HepG2 (cell line): ENCODE results near the gene CD96. TPM values are rescaled to one million over a fixed set of nuclear protein-coding genes. Genes with fewer than 3 reads are reported as not detected.

ENCODE experiments used
- ATAC-seq: fragments of 200-7000 bp; cut with Tn5 transposase; 3 replicates; pipeline ENCODE4 v1.9.1; 2020; ENCODE audit warnings: mild to moderate bottlenecking, moderate library complexity
- BruUV-seq: library from RNA; stranded (reverse); fragments of 400-500 nt; replicated peaks from 2 replicates; lab custom pipeline; 2021; lab: Mats Ljungman, UMichigan
- CTCF ChIA-PET: fragments of 300-600 bp; formaldehyde crosslinking; extraction: SDS; loops from one replicate; lab custom pipeline; 2021; ENCODE audit warnings: low total read pairs, inconsistent platforms, low intra/inter-chr PET ratio; lab: Yijun Ruan, JAX
- POLR2A ChIA-PET: fragments of 350-600 bp; sonication (Branson Sonifier 250); formaldehyde crosslinking; loops from one replicate; lab custom pipeline; 2020; ENCODE audit warnings: antibody characterized with exemption, inconsistent platforms; lab: Yijun Ruan, JAX
- DNase-seq: peaks from one replicate; pipeline ENCODE4 v3.0.0-alpha.2; 2015; ENCODE audit warnings: low spot score
- FAIRE-seq: peaks from 3 replicates; lab custom pipeline; 2011; peaks lifted over from hg19 to GRCh38; lab: Jason Lieb, UNC
- H2AFZ ChIP-seq: one replicate; pipeline ENCODE4 v1.6.1; 2011; ENCODE audit warnings: low read length, inconsistent platforms
- H3K27ac ChIP-seq: fragments of 300-600 bp; 3 replicates; pipeline ENCODE4 v1.8.0; 2011; ENCODE audit warnings: mixed run types, mild to moderate bottlenecking, mixed read lengths, low read length, inconsistent platforms; ENCODE audit not compliant: insufficient read depth; ENCODE audit errors: extremely low read length
- H3K27me3 ChIP-seq, 2 experiments: fragments of 200-600 bp in 1 of 2; 2 replicates in 1 of 2; 3 replicates in 1 of 2; pipeline versions ENCODE4 v1.6.0 to v1.8.0; 2011; ENCODE audit warnings: low read length in 2 of 2, mild to moderate bottlenecking in 2 of 2, moderate library complexity in 2 of 2, inconsistent platforms in 1 of 2; ENCODE audit not compliant: insufficient read depth in 2 of 2, control insufficient read depth in 1 of 2
- H3K36me3 ChIP-seq, 2 experiments: fragments of 200-600 bp in 1 of 2; replicated peaks in 1 of 2; 2 replicates in 1 of 2; 3 replicates in 1 of 2; pipeline versions ENCODE4 v1.5.1 to v1.8.0; 2011; ENCODE audit warnings: low read length in 2 of 2, inconsistent platforms in 1 of 2; ENCODE audit not compliant: insufficient read depth in 2 of 2, control insufficient read depth in 1 of 2
- H3K4me1 ChIP-seq: 2 replicates; pipeline ENCODE4 v1.5.1; 2012; ENCODE audit warnings: low read length, inconsistent platforms; ENCODE audit not compliant: insufficient read depth
- H3K4me2 ChIP-seq: 2 replicates; pipeline ENCODE4 v1.6.0; 2011; ENCODE audit warnings: low read depth, low read length, inconsistent platforms
- H3K4me3 ChIP-seq, 3 experiments: fragments of 200-600 bp in 1 of 3; sonication (generic), shearing (Covaris generic) in 1 of 3; replicated peaks in 1 of 3; 2 replicates each; pipeline ENCODE4 v1.5.1; 2011 to 2016; ENCODE audit warnings: low read length in 3 of 3, inconsistent platforms in 2 of 3, low read depth in 2 of 3, mild to moderate bottlenecking in 2 of 3, control low read depth in 1 of 3, mixed read lengths in 1 of 3; ENCODE audit not compliant: insufficient read depth in 1 of 3
- H3K79me2 ChIP-seq: one replicate; pipeline ENCODE4 v1.6.1; 2011; ENCODE audit warnings: low read length, inconsistent platforms; ENCODE audit not compliant: insufficient read depth
- H3K9ac ChIP-seq: 2 replicates; pipeline ENCODE4 v1.6.0; 2011; ENCODE audit warnings: mild to moderate bottlenecking, low read depth, low read length, inconsistent platforms; ENCODE audit not compliant: insufficient read depth
- H3K9me3 ChIP-seq: 2 replicates; pipeline ENCODE4 v1.5.1; 2012; ENCODE audit warnings: mild to moderate bottlenecking, low read length
- H4K20me1 ChIP-seq: 2 replicates; pipeline ENCODE4 v1.6.0; 2011; ENCODE audit warnings: inconsistent platforms, mild to moderate bottlenecking, low read length, moderate library complexity; ENCODE audit not compliant: insufficient read depth
- ATF4 ChIP-seq, 2 experiments: fragments of 450-650 bp in 1 of 2; sonication (generic) in 1 of 2; formaldehyde crosslinking; IDR thresholded peaks; 2 replicates each; pipeline versions ENCODE4 v1.5.0 to v1.8.0; 2020 to 2022; ENCODE audit warnings: mild to moderate bottlenecking in 1 of 2, missing genetic modification reagents in 1 of 2
- FOXK2 ChIP-seq: fragments of 450-650 bp; IDR thresholded peaks from 2 replicates; pipeline ENCODE4 v1.6.1; 2016
- SNRNP70 ChIP-seq: fragments of 200-400 bp; formaldehyde crosslinking; IDR thresholded peaks from 2 replicates; pipeline ENCODE4 v1.6.1; 2017; ENCODE audit warnings: mild to moderate bottlenecking, low read depth, low read length, moderate library complexity
- THAP7 ChIP-seq: sonication (generic); formaldehyde crosslinking; IDR thresholded peaks from 2 replicates; pipeline ENCODE4 v1.8.1; 2023; ENCODE audit warnings: mild to moderate bottlenecking, missing genetic modification reagents
- ZNF33A ChIP-seq: sonication (generic); formaldehyde crosslinking; IDR thresholded peaks from 2 replicates; pipeline ENCODE4 v1.5.1; 2020; ENCODE audit warnings: missing genetic modification reagents, mild to moderate bottlenecking, moderate library complexity, borderline replicate concordance
- ZNF570 ChIP-seq: sonication (generic); formaldehyde crosslinking; IDR thresholded peaks from 2 replicates; pipeline ENCODE4 v1.4.0; 2020; ENCODE audit warnings: mild to moderate bottlenecking, missing genetic modification reagents, borderline replicate concordance
- WGBS: methylation state at CpG from one replicate; pipeline ENCODE4 v1.1.6; 2017; ENCODE audit warnings: low lambda C conversion rate; 5-methylcytosine and 5-hydroxymethylcytosine counted together
- in situ Hi-C: cut with HindIII; loops from 2 replicates; pipeline ENCODE4 v1.10.0; 2017; ENCODE audit warnings: low pct_unique_long_range_greater_than_20kb; ENCODE audit not compliant: extremely low pct_ligation_motif_present
- intact Hi-C: fragments of 100-400 bp; cut with micrococcal nuclease; formaldehyde crosslinking; loops from one replicate; pipeline ENCODE4 v1.10.0; 2022; ENCODE audit not compliant: unreplicated experiment
- polyA plus RNA-seq, 8 experiments: library from polyadenylated mRNA; depleted of rRNA in 3 of 8; stranded (reverse) in 7 of 8; unstranded in 1 of 8; fragments of >200 nt; fragmentation: Illumina TruSeq in 4 of 8; extraction: Trizol in 4 of 8; gene quantifications; 2 replicates each; pipeline versions ENCODE4 v1.2.1 to v1.2.3, GENCODE V29; 2011 to 2016; ENCODE audit warnings: low read depth in 4 of 8, missing spikeins in 1 of 8, mixed read lengths in 1 of 8; ENCODE audit not compliant: insufficient read depth in 1 of 8
- total RNA-seq, 5 experiments: library from RNA; depleted of rRNA; stranded (reverse); fragments of >200 nt; fragmentation: Illumina TruSeq; extraction: Trizol; gene quantifications; 2 replicates each; pipeline ENCODE4 v1.2.3, GENCODE V29; 2016; ENCODE audit warnings: low read depth in 1 of 5
- TF ChIP-seq, protein P1 (sequence below): sonication (generic); formaldehyde crosslinking; IDR thresholded peaks from 2 replicates; pipeline ENCODE4 v1.4.0; 2020; ENCODE audit warnings: mild to moderate bottlenecking, missing genetic modification reagents
- TF ChIP-seq, protein P2 (sequence below): conservative IDR thresholded peaks from 2 replicates; pipeline ENCODE4 v1.6.1; 2018; ENCODE audit warnings: missing genetic modification reagents

Gene CD96
- total and polyA plus RNA-seq, 2 of the 13 experiments (the other 11 are each of a cell fraction or from before 2014, with no cell fraction given) = not detected

- CTCF ChIA-PET = no interaction called here
- POLR2A ChIA-PET = no interaction called here
- H3K79me2 ChIP-seq = no peaks in the 10 kb centered on the region
- ATAC-seq = no peak
- H3K27ac ChIP-seq = no peak overlapping the region
- H2AFZ ChIP-seq = no peak overlapping the region
- no peaks in the 10 kb centered on the region for H3K36me3 ChIP-seq
- in situ Hi-C loops = no loop called here
- FAIRE-seq = no peak
- H3K4me2 ChIP-seq = no peak overlapping the region
- BruUV-seq = no TSS peak
- no peaks in the 10 kb centered on the region for H4K20me1 ChIP-seq
- H3K9ac ChIP-seq = no peak overlapping the region
- no peaks in the 10 kb centered on the region; a peak in 1 of 5 replicates for H3K27me3 ChIP-seq
- DNase-seq = no peak
- no peak overlapping the region for H3K4me3 ChIP-seq
- no peaks in the 10 kb centered on the region for H3K4me1 ChIP-seq
- intact Hi-C loops = no loop called here
- no peaks in the 10 kb centered on the region for H3K9me3 ChIP-seq
- no peak for TF ChIP-seq THAP7
- TF ChIP-seq, protein P1, sequence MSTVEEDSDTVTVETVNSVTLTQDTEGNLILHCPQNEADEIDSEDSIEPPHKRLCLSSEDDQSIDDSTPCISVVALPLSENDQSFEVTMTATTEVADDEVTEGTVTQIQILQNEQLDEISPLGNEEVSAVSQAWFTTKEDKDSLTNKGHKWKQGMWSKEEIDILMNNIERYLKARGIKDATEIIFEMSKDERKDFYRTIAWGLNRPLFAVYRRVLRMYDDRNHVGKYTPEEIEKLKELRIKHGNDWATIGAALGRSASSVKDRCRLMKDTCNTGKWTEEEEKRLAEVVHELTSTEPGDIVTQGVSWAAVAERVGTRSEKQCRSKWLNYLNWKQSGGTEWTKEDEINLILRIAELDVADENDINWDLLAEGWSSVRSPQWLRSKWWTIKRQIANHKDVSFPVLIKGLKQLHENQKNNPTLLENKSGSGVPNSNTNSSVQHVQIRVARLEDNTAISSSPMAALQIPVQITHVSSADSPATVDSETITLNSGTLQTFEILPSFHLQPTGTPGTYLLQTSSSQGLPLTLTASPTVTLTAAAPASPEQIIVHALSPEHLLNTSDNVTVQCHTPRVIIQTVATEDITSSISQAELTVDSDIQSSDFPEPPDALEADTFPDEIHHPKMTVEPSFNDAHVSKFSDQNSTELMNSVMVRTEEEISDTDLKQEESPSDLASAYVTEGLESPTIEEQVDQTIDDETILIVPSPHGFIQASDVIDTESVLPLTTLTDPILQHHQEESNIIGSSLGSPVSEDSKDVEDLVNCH = no peak
These were observed 76.9 kb downstream of the CD96 start for GRCh38 chr3:111618945-111619344.

- Histone ChIP-seq H2AFZ (no peak overlapping the region), H3K9ac (no peak overlapping the region), H3K9me3 (no peaks in the 10 kb centered on the region), H3K79me2 (no peaks in the 10 kb centered on the region), H3K4me1 (no peaks in the 10 kb centered on the region), H3K27me3 (no peaks in the 10 kb centered on the region; a peak in 1 of 5 replicates), H3K27ac (no peak overlapping the region), H4K20me1 (no peaks in the 10 kb centered on the region), H3K4me3 (no peak overlapping the region), H3K36me3 (no peaks in the 10 kb centered on the region), H3K4me2 (no peak overlapping the region)
- no peak for FAIRE-seq
- no TSS peak for BruUV-seq
- CTCF ChIA-PET = no interaction called here
- intact Hi-C loops (no loop called here), in situ Hi-C loops (no loop called here)
- 28% methylated on average over 3 of the region's 3 CpGs for WGBS
- no peak for DNase-seq
- POLR2A ChIA-PET = no interaction called here
- ATAC-seq = no peak
- no peak for TF ChIP-seq ATF4 (CRISPR knock-in tag; IDR thresholded peaks at IDR 0.05)
- no peak for TF ChIP-seq ZNF33A
- TF ChIP-seq FOXK2 = no peak
- TF ChIP-seq, protein P2, sequence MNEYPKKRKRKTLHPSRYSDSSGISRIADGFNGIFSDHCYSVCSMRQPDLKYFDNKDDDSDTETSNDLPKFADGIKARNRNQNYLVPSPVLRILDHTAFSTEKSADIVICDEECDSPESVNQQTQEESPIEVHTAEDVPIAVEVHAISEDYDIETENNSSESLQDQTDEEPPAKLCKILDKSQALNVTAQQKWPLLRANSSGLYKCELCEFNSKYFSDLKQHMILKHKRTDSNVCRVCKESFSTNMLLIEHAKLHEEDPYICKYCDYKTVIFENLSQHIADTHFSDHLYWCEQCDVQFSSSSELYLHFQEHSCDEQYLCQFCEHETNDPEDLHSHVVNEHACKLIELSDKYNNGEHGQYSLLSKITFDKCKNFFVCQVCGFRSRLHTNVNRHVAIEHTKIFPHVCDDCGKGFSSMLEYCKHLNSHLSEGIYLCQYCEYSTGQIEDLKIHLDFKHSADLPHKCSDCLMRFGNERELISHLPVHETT (CRISPR knock-in tag) = no peak
- TF ChIP-seq ZNF570 (CRISPR knock-in tag) = no peak
- TF ChIP-seq SNRNP70 = no peak
These were observed 77.8 kb downstream of the CD96 start for GRCh38 chr3:111619833-111620232.
